Astrocyte of the cerebellum (primary cell): ENCODE data around the gene SLC2A4RG.

ENCODE experiments used
- DNase-seq: peaks from one replicate; pipeline ENCODE4 v3.0.0-alpha.2; 2011; ENCODE audit warnings: low read depth
- H3K4me3 ChIP-seq: 2 replicates; pipeline ENCODE4 v1.5.1; 2011; ENCODE audit warnings: mild to moderate bottlenecking, low read depth, low read length, moderate library complexity
- CTCF ChIP-seq: IDR thresholded peaks from 2 replicates; pipeline ENCODE4 v1.5.1; 2012; ENCODE audit warnings: low read length, low read depth, moderate library complexity, mild to moderate bottlenecking; ENCODE audit errors: missing control alignments
- in situ Hi-C: cut with HindIII; loops from 2 replicates; pipeline ENCODE4 v1.10.0; 2017; ENCODE audit warnings: low sequenced_read_pairs

SLC2A4RG gene

GRCh38 chr20:63703471-63703975 is 36.1 kb upstream of the SLC2A4RG start:
- in situ Hi-C loops: no loop called here
- no peak for DNase-seq
- no peak overlapping the region for H3K4me3 ChIP-seq
- no peak for TF ChIP-seq CTCF

- in situ Hi-C loops: no loop called here
- H3K4me3 ChIP-seq: no peak overlapping the region
- no peak for DNase-seq
- no peak for TF ChIP-seq CTCF
Observed at GRCh38 chr20:63703976-63704748, 35.4 kb upstream of the SLC2A4RG start.

GRCh38 chr20:63704749-63705117 is 34.8 kb upstream of the SLC2A4RG start:
- no peak for TF ChIP-seq CTCF
- in situ Hi-C loops: no loop called here
- DNase-seq: no peak
- no peak overlapping the region for H3K4me3 ChIP-seq

- H3K4me3 ChIP-seq: no peak overlapping the region
- no peak for TF ChIP-seq CTCF
- in situ Hi-C loops: no loop called here
- DNase-seq: no peak
Observed at GRCh38 chr20:63705232-63706026, 34.1 kb upstream of the SLC2A4RG start.

GRCh38 chr20:63706027-63706695 is 33.4 kb upstream of the SLC2A4RG start:
- no peak for TF ChIP-seq CTCF
- in situ Hi-C loops: no loop called here
- DNase-seq: no peak
- H3K4me3 ChIP-seq: peak overlapping the region; percentile 83

GRCh38 chr20:63706852-63707557 is 32.6 kb upstream of the SLC2A4RG start:
- H3K4me3 ChIP-seq: peak overlapping the region; percentile 83
- no peak for DNase-seq
- in situ Hi-C loops: no loop called here
- TF ChIP-seq CTCF: peak; percentile 28
